GM23248 (cell line): ENCODE measurements around the gene PHACTR4.

Experiments used
- EZH2 ChIP-seq: fragments of 200-600 bp; sonication (generic); IDR thresholded peaks from 2 replicates; pipeline ENCODE4 v1.6.1; 2018; ENCODE audit warnings: antibody characterized with exemption, mild to moderate bottlenecking; ENCODE audit not compliant: insufficient read depth, poor library complexity, severe bottlenecking
- EZH2phosphoT487 ChIP-seq: fragments of 200-600 bp; sonication (generic); IDR thresholded peaks from 2 replicates; pipeline ENCODE4 v1.6.1; 2018; ENCODE audit warnings: antibody characterized with exemption, moderate library complexity, mild to moderate bottlenecking, low read depth; ENCODE audit not compliant: insufficient read depth

DNA sequence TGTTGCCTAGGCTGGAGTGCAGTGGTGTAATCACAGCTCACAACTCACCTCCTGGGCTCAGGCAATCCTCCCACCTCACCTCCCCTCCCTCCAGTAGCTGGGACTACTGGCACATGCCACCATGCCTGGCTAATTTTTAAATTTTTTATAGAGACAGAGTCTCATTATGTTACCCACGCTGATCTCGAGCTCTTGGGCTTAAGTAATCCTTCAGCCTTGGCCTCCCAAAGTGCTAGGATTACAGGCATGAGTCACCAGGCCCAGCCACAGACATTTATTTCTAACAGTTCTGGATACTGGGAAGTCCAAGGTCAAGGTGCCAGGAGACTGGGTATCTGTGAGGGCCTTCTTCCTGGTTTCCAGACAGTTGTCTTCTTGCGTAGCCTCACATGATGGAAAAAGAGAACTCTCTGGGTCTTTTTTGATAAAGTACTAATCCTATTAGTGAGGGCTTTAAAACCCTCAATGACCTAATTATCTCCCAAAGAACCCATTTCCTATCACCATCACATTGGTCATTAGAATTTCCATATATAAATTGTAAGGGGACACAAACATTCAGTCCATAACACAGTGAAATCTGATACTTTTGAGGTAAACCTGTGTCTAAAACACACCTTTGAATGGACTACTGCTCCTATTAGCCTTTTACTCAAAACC is 67.9 kb downstream of the PHACTR4 start:
- TF ChIP-seq EZH2phosphoT487 (no peak), EZH2 (no peak)
